ENCODE measurements around the gene USP26. TPM values are rescaled to one million over a fixed set of nuclear protein-coding genes. Genes with fewer than 3 reads are reported as not detected.

USP26 gene
- not detected in 2 replicates for total RNA-seq

DNA sequence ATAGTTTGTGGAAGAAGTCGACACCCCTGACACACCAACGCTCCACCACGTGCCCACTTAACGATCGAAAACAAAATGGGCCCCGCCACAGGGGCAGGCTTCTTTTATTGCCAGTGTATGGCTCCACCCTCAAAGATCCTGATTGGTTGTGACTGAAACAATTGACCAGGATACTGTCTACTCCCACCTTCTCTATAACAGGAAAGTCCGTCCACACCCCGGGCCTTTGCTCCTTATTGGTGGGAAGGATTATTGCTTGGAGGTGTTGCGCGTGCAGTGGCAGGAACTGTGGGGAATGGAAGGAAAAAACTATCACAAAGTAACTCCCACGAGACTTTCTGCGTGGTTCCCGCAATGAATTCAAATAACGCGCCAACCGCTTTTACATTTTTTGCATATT, at the start of gene USP26:
USP26 (minus strand) TSS at position 79 of the 400 bp plus-strand sequence. CDS start 68,889 bp downstream, outside the sequence.

Other genes starting within 250 kb of the USP26 start
- gene HS6ST2, start 138.5 kb downstream of the USP26 start, total RNA-seq: under 0.01 and 0.13 TPM in 2 replicates
- gene TFDP3, start 121.2 kb upstream of the USP26 start, total RNA-seq: not detected in 2 replicates